HepG2 (cell line): Measurements from ENCODE around the gene DNMT1.

Experiments
- ATF3 ChIP-seq: sonication (generic); formaldehyde crosslinking; IDR thresholded peaks from 2 replicates; pipeline ENCODE4 v1.4.0; 2020; ENCODE audit warnings: missing genetic modification reagents
- CAMTA2 ChIP-seq: sonication (generic); formaldehyde crosslinking; IDR thresholded peaks from 2 replicates; pipeline ENCODE4 v1.4.0; 2020; ENCODE audit warnings: mild to moderate bottlenecking, missing genetic modification reagents, borderline replicate concordance
- ETV6 ChIP-seq: sonication (generic); formaldehyde crosslinking; conservative IDR thresholded peaks from 2 replicates; pipeline ENCODE4 v1.4.0; 2020; ENCODE audit warnings: missing genetic modification reagents
- KDM5A ChIP-seq: fragments of 200-600 bp; sonication (generic); IDR thresholded peaks from 2 replicates; pipeline ENCODE4 v1.7.0; 2018; ENCODE audit warnings: antibody characterized with exemption, mild to moderate bottlenecking, low read length, borderline replicate concordance
- TCF12 ChIP-seq, 2 experiments: fragments of 450-650 bp in 1 of 2; sonication (generic) in 1 of 2; formaldehyde crosslinking in 1 of 2; IDR thresholded peaks; 2 replicates each; pipeline versions ENCODE4 v1.6.1 to v1.8.0; 2017 to 2022; ENCODE audit warnings: antibody characterized with exemption in 1 of 2, mild to moderate bottlenecking in 1 of 2, missing genetic modification reagents in 1 of 2, moderate library complexity in 1 of 2
- TCF7 ChIP-seq: sonication (generic); IDR thresholded peaks from 2 replicates; pipeline ENCODE4 v1.6.1; 2016; ENCODE audit warnings: antibody characterized with exemption, low read depth
- ZNF18 ChIP-seq: sonication (generic); formaldehyde crosslinking; IDR thresholded peaks from 2 replicates; pipeline ENCODE4 v1.8.0; 2022; ENCODE audit warnings: mild to moderate bottlenecking, missing genetic modification reagents; ENCODE audit not compliant: insufficient replicate concordance
- ZNF841 ChIP-seq: sonication (generic); formaldehyde crosslinking; IDR thresholded peaks from 2 replicates; pipeline ENCODE4 v1.8.1; 2023; ENCODE audit warnings: missing genetic modification reagents, borderline replicate concordance

- TF ChIP-seq TCF7, result no peak
- TF ChIP-seq ATF3 (CRISPR knock-in tag), result no peak
- TF ChIP-seq KDM5A, result no peak
- no peak for TF ChIP-seq ZNF841 (CRISPR knock-in tag)
- TF ChIP-seq ZNF18, result no peak
- no peak for TF ChIP-seq CAMTA2 (CRISPR knock-in tag)
- no peak for TF ChIP-seq TCF12 (IDR thresholded peaks at IDR 0.05)
- no peak for TF ChIP-seq TCF12 (CRISPR knock-in tag; IDR thresholded peaks at IDR 0.05)
- no peak for TF ChIP-seq ETV6 (CRISPR knock-in tag)
Observed at GRCh38 chr19:10120538-10121189, 74.1 kb downstream of the DNMT1 start.
